HepG2 (cell line): ENCODE measurements around the gene CYP27B1. TPM values are rescaled to one million over a fixed set of nuclear protein-coding genes. Genes with fewer than 3 reads are reported as not detected.

ENCODE experiments used
- ATAC-seq: fragments of 200-7000 bp; cut with Tn5 transposase; 3 replicates; pipeline ENCODE4 v1.9.1; 2020; ENCODE audit warnings: mild to moderate bottlenecking, moderate library complexity
- BruUV-seq: library from RNA; stranded (reverse); fragments of 400-500 nt; replicated peaks from 2 replicates; lab custom pipeline; 2021; lab: Mats Ljungman, UMichigan
- CTCF ChIA-PET: fragments of 300-600 bp; formaldehyde crosslinking; extraction: SDS; loops from one replicate; lab custom pipeline; 2021; ENCODE audit warnings: low total read pairs, inconsistent platforms, low intra/inter-chr PET ratio; lab: Yijun Ruan, JAX
- POLR2A ChIA-PET: fragments of 350-600 bp; sonication (Branson Sonifier 250); formaldehyde crosslinking; loops from one replicate; lab custom pipeline; 2020; ENCODE audit warnings: antibody characterized with exemption, inconsistent platforms; lab: Yijun Ruan, JAX
- DNase-seq: peaks from one replicate; pipeline ENCODE4 v3.0.0-alpha.2; 2015; ENCODE audit warnings: low spot score
- FAIRE-seq: peaks from 3 replicates; lab custom pipeline; 2011; peaks lifted over from hg19 to GRCh38; lab: Jason Lieb, UNC
- H2AFZ ChIP-seq: one replicate; pipeline ENCODE4 v1.6.1; 2011; ENCODE audit warnings: low read length, inconsistent platforms
- H3K27ac ChIP-seq: fragments of 300-600 bp; 3 replicates; pipeline ENCODE4 v1.8.0; 2011; ENCODE audit warnings: mixed run types, mild to moderate bottlenecking, mixed read lengths, low read length, inconsistent platforms; ENCODE audit not compliant: insufficient read depth; ENCODE audit errors: extremely low read length
- H3K27me3 ChIP-seq, 2 experiments: fragments of 200-600 bp in 1 of 2; 2 replicates in 1 of 2; 3 replicates in 1 of 2; pipeline versions ENCODE4 v1.6.0 to v1.8.0; 2011; ENCODE audit warnings: low read length in 2 of 2, mild to moderate bottlenecking in 2 of 2, moderate library complexity in 2 of 2, inconsistent platforms in 1 of 2; ENCODE audit not compliant: insufficient read depth in 2 of 2, control insufficient read depth in 1 of 2
- H3K36me3 ChIP-seq, 2 experiments: fragments of 200-600 bp in 1 of 2; replicated peaks in 1 of 2; 2 replicates in 1 of 2; 3 replicates in 1 of 2; pipeline versions ENCODE4 v1.5.1 to v1.8.0; 2011; ENCODE audit warnings: low read length in 2 of 2, inconsistent platforms in 1 of 2; ENCODE audit not compliant: insufficient read depth in 2 of 2, control insufficient read depth in 1 of 2
- H3K4me1 ChIP-seq: 2 replicates; pipeline ENCODE4 v1.5.1; 2012; ENCODE audit warnings: low read length, inconsistent platforms; ENCODE audit not compliant: insufficient read depth
- H3K4me2 ChIP-seq: 2 replicates; pipeline ENCODE4 v1.6.0; 2011; ENCODE audit warnings: low read depth, low read length, inconsistent platforms
- H3K4me3 ChIP-seq, 3 experiments: fragments of 200-600 bp in 1 of 3; sonication (generic), shearing (Covaris generic) in 1 of 3; replicated peaks in 1 of 3; 2 replicates each; pipeline ENCODE4 v1.5.1; 2011 to 2016; ENCODE audit warnings: low read length in 3 of 3, inconsistent platforms in 2 of 3, low read depth in 2 of 3, mild to moderate bottlenecking in 2 of 3, control low read depth in 1 of 3, mixed read lengths in 1 of 3; ENCODE audit not compliant: insufficient read depth in 1 of 3
- H3K79me2 ChIP-seq: one replicate; pipeline ENCODE4 v1.6.1; 2011; ENCODE audit warnings: low read length, inconsistent platforms; ENCODE audit not compliant: insufficient read depth
- H3K9ac ChIP-seq: 2 replicates; pipeline ENCODE4 v1.6.0; 2011; ENCODE audit warnings: mild to moderate bottlenecking, low read depth, low read length, inconsistent platforms; ENCODE audit not compliant: insufficient read depth
- H3K9me3 ChIP-seq: 2 replicates; pipeline ENCODE4 v1.5.1; 2012; ENCODE audit warnings: mild to moderate bottlenecking, low read length
- H4K20me1 ChIP-seq: 2 replicates; pipeline ENCODE4 v1.6.0; 2011; ENCODE audit warnings: inconsistent platforms, mild to moderate bottlenecking, low read length, moderate library complexity; ENCODE audit not compliant: insufficient read depth
- CENPT ChIP-seq: sonication (generic); formaldehyde crosslinking; IDR thresholded peaks from 2 replicates; pipeline ENCODE4 v1.8.0; 2022; ENCODE audit warnings: low read depth, mild to moderate bottlenecking, moderate library complexity, missing genetic modification reagents
- EHMT2 ChIP-seq: fragments of 200-600 bp; sonication (generic); IDR thresholded peaks from 2 replicates; pipeline ENCODE4 v1.7.0; 2017; ENCODE audit warnings: antibody characterized with exemption, low read depth, low read length, borderline replicate concordance
- HHEX ChIP-seq: IDR thresholded peaks from 2 replicates; pipeline ENCODE4 v1.6.1; 2016; ENCODE audit warnings: control low read depth
- NCOA1 ChIP-seq: sonication (generic); formaldehyde crosslinking; IDR thresholded peaks from 2 replicates; pipeline ENCODE4 v1.9.0; 2021; ENCODE audit warnings: missing genetic modification reagents
- NCOR1 ChIP-seq: fragments of 200-600 bp; sonication (generic); IDR thresholded peaks from 2 replicates; pipeline ENCODE4 v1.7.0; 2017; ENCODE audit warnings: antibody characterized with exemption, low read length, borderline replicate concordance
- NR2F6 ChIP-seq, 2 experiments: IDR thresholded peaks; 2 replicates each; pipeline ENCODE4 v1.6.1; 2016; ENCODE audit warnings: antibody characterized with exemption in 1 of 2, mild to moderate bottlenecking in 1 of 2
- NRL ChIP-seq: sonication (generic); formaldehyde crosslinking; IDR thresholded peaks from 2 replicates; pipeline ENCODE4 v1.5.0; 2020; ENCODE audit warnings: missing genetic modification reagents, mild to moderate bottlenecking, moderate library complexity, borderline replicate concordance
- RBM22 ChIP-seq: fragments of 200-400 bp; formaldehyde crosslinking; optimal IDR thresholded peaks from 2 replicates; pipeline ENCODE3; 2017; ENCODE audit warnings: mild to moderate bottlenecking, low read length, moderate library complexity
- SIN3A ChIP-seq: IDR thresholded peaks from 2 replicates; pipeline ENCODE4 v1.6.1; 2011; ENCODE audit warnings: low read depth, mild to moderate bottlenecking, control low read depth, low read length, borderline replicate concordance
- TOPORS ChIP-seq: sonication (generic); formaldehyde crosslinking; IDR thresholded peaks from 2 replicates; pipeline ENCODE4 v1.8.0; 2023; ENCODE audit warnings: mild to moderate bottlenecking, missing genetic modification reagents
- ZNF292 ChIP-seq: sonication (generic); formaldehyde crosslinking; IDR thresholded peaks from 2 replicates; pipeline ENCODE4 v1.8.1; 2022; ENCODE audit warnings: mild to moderate bottlenecking, low read depth, missing genetic modification reagents, borderline replicate concordance
- ZNF589 ChIP-seq: sonication (generic); formaldehyde crosslinking; conservative IDR thresholded peaks from 2 replicates; pipeline ENCODE4 v1.8.0; 2022; ENCODE audit warnings: mild to moderate bottlenecking, moderate library complexity, missing genetic modification reagents
- WGBS: methylation state at CpG from one replicate; pipeline ENCODE4 v1.1.6; 2017; ENCODE audit warnings: low lambda C conversion rate; 5-methylcytosine and 5-hydroxymethylcytosine counted together
- in situ Hi-C: cut with HindIII; loops from 2 replicates; pipeline ENCODE4 v1.10.0; 2017; ENCODE audit warnings: low pct_unique_long_range_greater_than_20kb; ENCODE audit not compliant: extremely low pct_ligation_motif_present
- intact Hi-C: fragments of 100-400 bp; cut with micrococcal nuclease; formaldehyde crosslinking; loops from one replicate; pipeline ENCODE4 v1.10.0; 2022; ENCODE audit not compliant: unreplicated experiment
- polyA plus RNA-seq, 8 experiments: library from polyadenylated mRNA; depleted of rRNA in 3 of 8; stranded (reverse) in 7 of 8; unstranded in 1 of 8; fragments of >200 nt; fragmentation: Illumina TruSeq in 4 of 8; extraction: Trizol in 4 of 8; gene quantifications; 2 replicates each; pipeline versions ENCODE4 v1.2.1 to v1.2.3, GENCODE V29; 2011 to 2016; ENCODE audit warnings: low read depth in 4 of 8, missing spikeins in 1 of 8, mixed read lengths in 1 of 8; ENCODE audit not compliant: insufficient read depth in 1 of 8
- total RNA-seq, 5 experiments: library from RNA; depleted of rRNA; stranded (reverse); fragments of >200 nt; fragmentation: Illumina TruSeq; extraction: Trizol; gene quantifications; 2 replicates each; pipeline ENCODE4 v1.2.3, GENCODE V29; 2016; ENCODE audit warnings: low read depth in 1 of 5
- TF ChIP-seq, protein P1 (sequence below): sonication (generic); formaldehyde crosslinking; conservative IDR thresholded peaks from 2 replicates; pipeline ENCODE4 v1.8.0; 2022; ENCODE audit warnings: missing genetic modification reagents
- TF ChIP-seq, protein P2 (sequence below): IDR thresholded peaks from 2 replicates; pipeline ENCODE4 v1.6.1; 2016; ENCODE audit warnings: missing biosample characterization, missing genetic modification reagents, low read depth

Gene CYP27B1
- total and polyA plus RNA-seq, 2 of the 13 experiments (the other 11 are each of a cell fraction or from before 2014, with no cell fraction given): 2.3 to 3.0 TPM

DNA sequence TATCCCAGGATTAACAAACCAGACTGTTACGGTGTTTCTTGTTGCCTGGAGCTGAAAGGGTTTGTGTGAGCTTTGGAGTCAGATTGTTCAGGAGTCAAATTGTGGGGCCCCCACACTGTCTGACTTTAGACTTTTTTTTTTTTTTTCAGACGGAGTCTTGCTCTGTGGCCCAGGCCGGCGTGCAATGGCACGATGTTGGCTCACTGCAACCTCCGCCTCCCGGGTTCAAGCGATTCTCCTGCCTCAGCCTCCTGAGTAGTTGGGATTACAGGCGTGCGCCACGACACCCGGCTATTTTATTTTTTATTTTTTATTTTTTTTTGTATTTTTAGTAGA is 16.6 kb upstream of the CYP27B1 start:
- CTCF ChIA-PET: interaction anchor here (1.8 kb wide), 1 partner anchor 122 kb away, joined by 13 read pairs; no protein-coding TSS in a partner anchor
- Histone ChIP-seq H4K20me1 (no peaks in the 10 kb centered on the region), H3K4me3 (peak overlapping the region; percentile 95 to 100 (median 99)), H3K9ac (peak overlapping the region; percentile 87), H3K4me2 (peak overlapping the region; percentile 78), H3K36me3 (peaks cover 9 to 36% of the 10 kb centered on the region in 2 experiments), H2AFZ (no peak overlapping the region), H3K79me2 (peaks cover 16% of the 10 kb centered on the region), H3K9me3 (no peaks in the 10 kb centered on the region), H3K27ac (peak overlapping the region; percentile 55), H3K27me3 (no peaks in the 10 kb centered on the region; a peak in 1 of 5 replicates), H3K4me1 (peaks cover 17% of the 10 kb centered on the region)
- ATAC-seq (peak; percentile 14), DNase-seq (no peak), FAIRE-seq (no peak)
- POLR2A ChIA-PET: interaction anchor here (0.7 to 1.7 kb wide), 4 partner anchors 11 to 39 kb away, joined by 3 to 15 read pairs (median 3); partner anchors contain the start of genes AVIL, EEF1AKMT3, METTL1 and TSPAN31
- in situ Hi-C loops: no loop called here
- no TSS peak for BruUV-seq
- WGBS: 55% methylated on average over 12 of the region's 12 CpGs
- TF ChIP-seq SIN3A: no peak
- no peak for TF ChIP-seq NCOA1 (CRISPR knock-in tag)
- TF ChIP-seq CENPT (CRISPR knock-in tag): no peak
- no peak for TF ChIP-seq HHEX
- TF ChIP-seq, protein P1, sequence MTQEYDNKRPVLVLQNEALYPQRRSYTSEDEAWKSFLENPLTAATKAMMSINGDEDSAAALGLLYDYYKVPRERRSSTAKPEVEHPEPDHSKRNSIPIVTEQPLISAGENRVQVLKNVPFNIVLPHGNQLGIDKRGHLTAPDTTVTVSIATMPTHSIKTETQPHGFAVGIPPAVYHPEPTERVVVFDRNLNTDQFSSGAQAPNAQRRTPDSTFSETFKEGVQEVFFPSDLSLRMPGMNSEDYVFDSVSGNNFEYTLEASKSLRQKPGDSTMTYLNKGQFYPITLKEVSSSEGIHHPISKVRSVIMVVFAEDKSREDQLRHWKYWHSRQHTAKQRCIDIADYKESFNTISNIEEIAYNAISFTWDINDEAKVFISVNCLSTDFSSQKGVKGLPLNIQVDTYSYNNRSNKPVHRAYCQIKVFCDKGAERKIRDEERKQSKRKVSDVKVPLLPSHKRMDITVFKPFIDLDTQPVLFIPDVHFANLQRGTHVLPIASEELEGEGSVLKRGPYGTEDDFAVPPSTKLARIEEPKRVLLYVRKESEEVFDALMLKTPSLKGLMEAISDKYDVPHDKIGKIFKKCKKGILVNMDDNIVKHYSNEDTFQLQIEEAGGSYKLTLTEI (CRISPR knock-in tag): no peak
- no peak for TF ChIP-seq ZNF589
- TF ChIP-seq, protein P2, sequence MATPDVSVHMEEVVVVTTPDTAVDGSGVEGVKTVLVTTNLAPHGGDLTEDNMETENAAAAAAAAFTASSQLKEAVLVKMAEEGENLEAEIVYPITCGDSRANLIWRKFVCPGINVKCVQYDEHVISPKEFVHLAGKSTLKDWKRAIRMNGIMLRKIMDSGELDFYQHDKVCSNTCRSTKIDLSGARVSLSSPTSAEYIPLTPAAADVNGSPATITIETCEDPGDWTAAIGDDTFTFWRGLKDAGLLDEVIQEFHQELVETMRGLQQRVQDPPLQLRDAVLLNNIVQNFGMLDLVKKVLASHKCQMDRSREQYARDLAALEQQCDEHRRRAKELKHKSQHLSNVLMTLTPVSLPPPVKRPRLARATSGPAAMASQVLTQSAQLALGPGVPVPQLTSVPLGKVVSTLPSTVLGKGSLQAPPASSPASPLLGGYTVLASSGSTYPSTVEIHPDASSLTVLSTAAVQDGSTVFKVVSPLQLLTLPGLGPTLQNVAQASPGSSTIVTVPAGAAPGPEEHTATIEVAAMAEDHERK (CRISPR knock-in tag): no peak
- TF ChIP-seq TOPORS: no peak
- no peak for TF ChIP-seq NRL (CRISPR knock-in tag)
- no peak for TF ChIP-seq EHMT2
- TF ChIP-seq NCOR1: no peak
- no peak for TF ChIP-seq RBM22
- no peak for TF ChIP-seq ZNF292 (CRISPR knock-in tag)
- no peak for TF ChIP-seq NR2F6 (IDR thresholded peaks at IDR 0.05)
- no peak for TF ChIP-seq NR2F6 (CRISPR knock-in tag; IDR thresholded peaks at IDR 0.05)
- intact Hi-C loops: no loop called here
